Muscle layer of colon (tissue), 2 donors: ENCODE data around the gene PLCZ1.

Source experiments
- H3K27ac ChIP-seq: one replicate; pipeline ENCODE4 v1.7.0; 2013; ENCODE audit warnings: low read depth, mild to moderate bottlenecking, low read length, moderate library complexity
- H3K27me3 ChIP-seq, 2 donors: one replicate each; pipeline ENCODE4 v1.7.0; 2013; ENCODE audit warnings: low read length in 2 of 2, mild to moderate bottlenecking in 2 of 2; ENCODE audit not compliant: insufficient read depth in 2 of 2, control insufficient read depth in 1 of 2
- H3K36me3 ChIP-seq: one replicate; pipeline ENCODE4 v1.7.0; 2013; ENCODE audit warnings: mild to moderate bottlenecking, low read length; ENCODE audit not compliant: insufficient read depth
- H3K4me1 ChIP-seq: one replicate; pipeline ENCODE4 v1.7.0; 2013; ENCODE audit warnings: mild to moderate bottlenecking, low read length; ENCODE audit not compliant: insufficient read depth
- H3K4me3 ChIP-seq, 2 donors: one replicate each; pipeline ENCODE4 v1.7.0; 2013; ENCODE audit warnings: low read length in 2 of 2, low read depth in 1 of 2, mild to moderate bottlenecking in 1 of 2, moderate library complexity in 1 of 2
- H3K9ac ChIP-seq: one replicate; pipeline ENCODE4 v1.7.0; 2013; ENCODE audit warnings: low read length
- H3K9me3 ChIP-seq: one replicate; pipeline ENCODE4 v1.7.0; 2013; ENCODE audit warnings: mild to moderate bottlenecking, low read length
- donor health status: abdominal sarcoma.
- donor health status: Adenocarcinoma of cecum.

PLCZ1 gene

GRCh38 chr12:18749386-18749957 is 11.7 kb upstream of the PLCZ1 start:
- no peak overlapping the region for H3K9ac ChIP-seq

GRCh38 chr12:18747895-18748294 is 10.1 kb upstream of the PLCZ1 start:
- Histone ChIP-seq H3K27me3 (no peaks in the 10 kb centered on the region), H3K27ac (no peak overlapping the region), H3K4me3 (no peak overlapping the region), H3K9me3 (no peaks in the 10 kb centered on the region), H3K4me1 (no peaks in the 10 kb centered on the region), H3K36me3 (no peaks in the 10 kb centered on the region), H3K9ac (no peak overlapping the region)

More at GRCh38 chr12:18749386-18749957, 11.7 kb upstream of the PLCZ1 start:
- H3K4me1 ChIP-seq: peaks cover 7% of the 10 kb centered on the region
- no peaks in the 10 kb centered on the region for H3K9me3 ChIP-seq
- H3K27ac ChIP-seq: no peak overlapping the region
- no peaks in the 10 kb centered on the region for H3K27me3 ChIP-seq
- no peak overlapping the region for H3K4me3 ChIP-seq
- no peaks in the 10 kb centered on the region for H3K36me3 ChIP-seq

GRCh38 chr12:18731156-18731555 is 6.7 kb downstream of the PLCZ1 start:
- Histone ChIP-seq H3K4me1 (no peaks in the 10 kb centered on the region), H3K27ac (no peak overlapping the region), H3K4me3 (no peak overlapping the region), H3K36me3 (no peaks in the 10 kb centered on the region), H3K9ac (no peak overlapping the region), H3K27me3 (no peaks in the 10 kb centered on the region), H3K9me3 (no peaks in the 10 kb centered on the region)

- no peak overlapping the region for H3K4me3 ChIP-seq
- no peaks in the 10 kb centered on the region for H3K27me3 ChIP-seq
- no peak overlapping the region for H3K9ac ChIP-seq
- H3K36me3 ChIP-seq: no peaks in the 10 kb centered on the region
- H3K27ac ChIP-seq: no peak overlapping the region
- H3K4me1 ChIP-seq: no peaks in the 10 kb centered on the region
- no peaks in the 10 kb centered on the region for H3K9me3 ChIP-seq
Observed at GRCh38 chr12:18723752-18724151, 14.1 kb downstream of the PLCZ1 start.

GRCh38 chr12:18721452-18721851 is 16.4 kb downstream of the PLCZ1 start:
- Histone ChIP-seq H3K36me3 (no peaks in the 10 kb centered on the region), H3K9ac (no peak overlapping the region), H3K4me3 (no peak overlapping the region), H3K4me1 (no peaks in the 10 kb centered on the region), H3K27me3 (no peaks in the 10 kb centered on the region), H3K27ac (no peak overlapping the region), H3K9me3 (no peaks in the 10 kb centered on the region)

- H3K9me3 ChIP-seq: no peaks in the 10 kb centered on the region
- H3K27me3 ChIP-seq: no peaks in the 10 kb centered on the region
- H3K9ac ChIP-seq: no peak overlapping the region
- no peak overlapping the region for H3K27ac ChIP-seq
- H3K4me1 ChIP-seq: no peaks in the 10 kb centered on the region
- no peak overlapping the region for H3K4me3 ChIP-seq
- H3K36me3 ChIP-seq: no peaks in the 10 kb centered on the region
Observed at GRCh38 chr12:18720690-18721089, 17.1 kb downstream of the PLCZ1 start.

- H3K27ac ChIP-seq: no peak overlapping the region
- no peaks in the 10 kb centered on the region for H3K27me3 ChIP-seq
- no peak overlapping the region for H3K9ac ChIP-seq
- no peaks in the 10 kb centered on the region for H3K9me3 ChIP-seq
- H3K4me3 ChIP-seq: no peak overlapping the region
- H3K36me3 ChIP-seq: no peaks in the 10 kb centered on the region
- no peaks in the 10 kb centered on the region for H3K4me1 ChIP-seq
Observed at GRCh38 chr12:18719922-18720510, 17.8 kb downstream of the PLCZ1 start.

- H3K9me3 ChIP-seq: no peaks in the 10 kb centered on the region
Observed at GRCh38 chr12:18718462-18718861, 19.4 kb downstream of the PLCZ1 start.

GRCh38 chr12:18716236-18716635 is 21.6 kb downstream of the PLCZ1 start:
- Histone ChIP-seq H3K9ac (no peak overlapping the region), H3K4me3 (no peak overlapping the region), H3K27me3 (no peaks in the 10 kb centered on the region), H3K9me3 (no peaks in the 10 kb centered on the region), H3K27ac (no peak overlapping the region), H3K4me1 (no peaks in the 10 kb centered on the region), H3K36me3 (no peaks in the 10 kb centered on the region)

More at GRCh38 chr12:18718462-18718861, 19.4 kb downstream of the PLCZ1 start:
- Histone ChIP-seq H3K36me3 (no peaks in the 10 kb centered on the region), H3K4me1 (no peaks in the 10 kb centered on the region), H3K9ac (no peak overlapping the region), H3K27ac (no peak overlapping the region), H3K4me3 (no peak overlapping the region), H3K27me3 (no peaks in the 10 kb centered on the region)

GRCh38 chr12:18706798-18707197 is 31.0 kb downstream of the PLCZ1 start:
- no peak overlapping the region for H3K4me3 ChIP-seq
- no peak overlapping the region for H3K9ac ChIP-seq
- no peaks in the 10 kb centered on the region for H3K27me3 ChIP-seq
- no peaks in the 10 kb centered on the region for H3K36me3 ChIP-seq
- H3K9me3 ChIP-seq: no peaks in the 10 kb centered on the region
- no peaks in the 10 kb centered on the region for H3K4me1 ChIP-seq
- no peak overlapping the region for H3K27ac ChIP-seq

GRCh38 chr12:18703911-18704310 is 33.9 kb downstream of the PLCZ1 start:
- H3K9me3 ChIP-seq: no peaks in the 10 kb centered on the region
- H3K27ac ChIP-seq: no peak overlapping the region
- no peak overlapping the region for H3K9ac ChIP-seq
- no peak overlapping the region for H3K4me3 ChIP-seq
- no peaks in the 10 kb centered on the region for H3K4me1 ChIP-seq
- H3K36me3 ChIP-seq: no peaks in the 10 kb centered on the region
- H3K27me3 ChIP-seq: no peaks in the 10 kb centered on the region

GRCh38 chr12:18703321-18703720 is 34.5 kb downstream of the PLCZ1 start:
- Histone ChIP-seq H3K9ac (no peak overlapping the region), H3K27me3 (no peaks in the 10 kb centered on the region), H3K9me3 (no peaks in the 10 kb centered on the region), H3K4me3 (no peak overlapping the region), H3K36me3 (no peaks in the 10 kb centered on the region), H3K4me1 (no peaks in the 10 kb centered on the region), H3K27ac (no peak overlapping the region)
